ENCODE measurements around the gene FKBP7.
"Not testable (repeated sequence)": the region's sequence is repeated elsewhere in the genome, so short reads cannot be mapped to it uniquely, and the experiment has no call there.

Gene FKBP7
- long read RNA-seq, donor 1, transcript FKBP7-204 (4 exons, 2,834 nt): major isoform, 18 of 32 reads
- long read RNA-seq, donor 1, transcript FKBP7-205 (4 exons, 666 nt): minor isoform, 6 of 32 reads
- long read RNA-seq, donor 1, transcript FKBP7-203 (3 exons, 638 nt): minor isoform, 7 of 32 reads
- long read RNA-seq, donor 1, partial matches to known transcripts: 0 of 32 reads
- long read RNA-seq, donor 1, other reads (novel, unspliced or antisense): 0 of 32 reads
- long read RNA-seq, donor 2, transcript FKBP7-204 (4 exons, 2,834 nt): major isoform, 12 of 28 reads
- long read RNA-seq, donor 2, transcript FKBP7-205 (4 exons, 666 nt): minor isoform, 7 of 28 reads
- long read RNA-seq, donor 2, partial matches to known transcripts: 0 of 28 reads
- long read RNA-seq, donor 2, other reads (novel, unspliced or antisense): 0 of 28 reads
- long read RNA-seq, donor 3, transcript FKBP7-205 (4 exons, 666 nt): major isoform, 8 of 19 reads
- long read RNA-seq, donor 3, transcript FKBP7-204 (4 exons, 2,834 nt): major isoform, 8 of 19 reads
- long read RNA-seq, donor 3, partial matches to known transcripts: 0 of 19 reads
- long read RNA-seq, donor 3, other reads (novel, unspliced or antisense): 0 of 19 reads
- long read RNA-seq, donor 4, transcript FKBP7-205 (4 exons, 666 nt): minor isoform, 5 of 22 reads
- long read RNA-seq, donor 4, transcript FKBP7-204 (4 exons, 2,834 nt): major isoform, 12 of 22 reads
- long read RNA-seq, donor 4, partial matches to known transcripts: 0 of 22 reads
- long read RNA-seq, donor 4, other reads (novel, unspliced or antisense): 0 of 22 reads
- long read RNA-seq, donor 5, transcript FKBP7-204 (4 exons, 2,834 nt): major isoform, 8 of 22 reads
- long read RNA-seq, donor 5, transcript FKBP7-203 (3 exons, 638 nt): minor isoform, 5 of 22 reads
- long read RNA-seq, donor 5, partial matches to known transcripts: 0 of 22 reads
- long read RNA-seq, donor 5, other reads (novel, unspliced or antisense): 0 of 22 reads
- long read RNA-seq, donor 6, transcript FKBP7-204 (4 exons, 2,834 nt): major isoform, 12 of 19 reads
- long read RNA-seq, donor 6, partial matches to known transcripts: 0 of 19 reads
- long read RNA-seq, donor 6, other reads (novel, unspliced or antisense): 0 of 19 reads
- long read RNA-seq, donor 7, transcript FKBP7-203 (3 exons, 638 nt): minor isoform, 6 of 47 reads
- long read RNA-seq, donor 7, transcript FKBP7-204 (4 exons, 2,834 nt): major isoform, 29 of 47 reads
- long read RNA-seq, donor 7, transcript FKBP7-205 (4 exons, 666 nt): minor isoform, 6 of 47 reads
- long read RNA-seq, donor 7, partial matches to known transcripts: 0 of 47 reads
- long read RNA-seq, donor 7, other reads (novel, unspliced or antisense): 0 of 47 reads
- long read RNA-seq, donor 8, transcript FKBP7-204 (4 exons, 2,834 nt): major isoform, 14 of 23 reads
- long read RNA-seq, donor 8, partial matches to known transcripts: 0 of 23 reads
- long read RNA-seq, donor 8, other reads (novel, unspliced or antisense): 0 of 23 reads

- peak; percentile 91 for DNase-seq
Measured at GRCh38 chr2:178478439-178479274, at the start of gene FKBP7. Gene FKBP7 (minus strand): TSS chr2:178478600. CDS start chr2:178478499, 101 bp downstream.

GRCh38 chr2:178527592-178527991 is 49.2 kb upstream of the FKBP7 start:
- no peak for DNase-seq

- no peak for DNase-seq
Measured at GRCh38 chr2:178526256-178526655, 47.9 kb upstream of the FKBP7 start.

- DNase-seq: not testable (repeated sequence)
Measured at GRCh38 chr2:178525460-178525859, 47.1 kb upstream of the FKBP7 start.

- DNase-seq: not testable (repeated sequence)
Measured at GRCh38 chr2:178525010-178525409, 46.6 kb upstream of the FKBP7 start.

GRCh38 chr2:178523596-178524134 is 45.3 kb upstream of the FKBP7 start:
- DNase-seq: no peak

- peak; percentile 68 for DNase-seq
Measured at GRCh38 chr2:178522950-178523595, 44.7 kb upstream of the FKBP7 start.

- no peak for DNase-seq
Measured at GRCh38 chr2:178521304-178522150, 43.1 kb upstream of the FKBP7 start.

- no peak for DNase-seq
Measured at GRCh38 chr2:178517496-178517895, 39.1 kb upstream of the FKBP7 start.

- DNase-seq: no peak
Measured at GRCh38 chr2:178514664-178515063, 36.3 kb upstream of the FKBP7 start.

GRCh38 chr2:178513876-178514275 is 35.5 kb upstream of the FKBP7 start:
- no peak for DNase-seq

- DNase-seq: no peak
Measured at GRCh38 chr2:178512484-178512883, 34.1 kb upstream of the FKBP7 start.

- no peak for DNase-seq
Measured at GRCh38 chr2:178510384-178510783, 32.0 kb upstream of the FKBP7 start.

- no peak for DNase-seq
Measured at GRCh38 chr2:178508646-178509045, 30.2 kb upstream of the FKBP7 start.

- DNase-seq: no peak
Measured at GRCh38 chr2:178506949-178507348, 28.5 kb upstream of the FKBP7 start.

- no peak for DNase-seq
Measured at GRCh38 chr2:178506524-178506923, 28.1 kb upstream of the FKBP7 start.

GRCh38 chr2:178506101-178506500 is 27.7 kb upstream of the FKBP7 start:
- no peak for DNase-seq

- DNase-seq: no peak
Measured at GRCh38 chr2:178502751-178503150, 24.4 kb upstream of the FKBP7 start.

GRCh38 chr2:178499640-178500039 is 21.2 kb upstream of the FKBP7 start:
- DNase-seq: no peak
